Suprapubic skin (tissue), 4 donors: ENCODE measurements around the gene DNM3.

ENCODE experiments used
- EP300 ChIP-seq: sonication (generic); formaldehyde crosslinking; IDR thresholded peaks from one replicate; pipeline ENCODE4 v1.6.1; 2017; ENCODE audit warnings: antibody characterized with exemption
- POLR2AphosphoS5 ChIP-seq, 3 donors: sonication (generic); formaldehyde crosslinking; IDR thresholded peaks; one replicate each; pipeline ENCODE4 v1.6.1; 2017; ENCODE audit warnings: antibody characterized with exemption in 3 of 3
- TF ChIP-seq, protein P1 (sequence below), 2 donors: fragments of 200-600 bp in 1 of 2; fragments of 450-650 bp in 1 of 2; sonication (generic) in 1 of 2; IDR thresholded peaks; one replicate each; pipeline ENCODE4 v1.5.1; 2016 to 2019; ENCODE audit warnings: antibody characterized with exemption in 2 of 2, mild to moderate bottlenecking in 1 of 2, moderate library complexity in 1 of 2

DNA sequence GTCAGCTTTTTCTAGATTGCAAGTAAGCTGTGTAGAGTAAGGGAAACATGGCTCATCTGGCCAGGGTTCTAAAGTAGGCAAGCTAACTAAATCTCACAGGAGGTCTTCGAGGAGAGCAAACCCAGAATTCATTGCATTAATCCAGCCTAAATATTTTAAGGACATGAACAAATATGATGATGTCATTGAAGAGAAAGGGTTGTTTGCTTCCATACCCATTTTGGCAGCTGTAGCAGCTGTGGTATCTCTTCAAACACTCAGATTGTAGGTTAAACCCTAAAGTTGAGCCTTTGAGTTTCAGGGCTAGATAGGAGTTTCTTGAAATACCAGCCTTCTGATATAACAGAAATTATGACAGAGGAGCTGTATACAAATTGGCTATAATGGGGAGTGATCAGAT lies 378.7 kb downstream of the DNM3 start:
- TF ChIP-seq, protein P1, sequence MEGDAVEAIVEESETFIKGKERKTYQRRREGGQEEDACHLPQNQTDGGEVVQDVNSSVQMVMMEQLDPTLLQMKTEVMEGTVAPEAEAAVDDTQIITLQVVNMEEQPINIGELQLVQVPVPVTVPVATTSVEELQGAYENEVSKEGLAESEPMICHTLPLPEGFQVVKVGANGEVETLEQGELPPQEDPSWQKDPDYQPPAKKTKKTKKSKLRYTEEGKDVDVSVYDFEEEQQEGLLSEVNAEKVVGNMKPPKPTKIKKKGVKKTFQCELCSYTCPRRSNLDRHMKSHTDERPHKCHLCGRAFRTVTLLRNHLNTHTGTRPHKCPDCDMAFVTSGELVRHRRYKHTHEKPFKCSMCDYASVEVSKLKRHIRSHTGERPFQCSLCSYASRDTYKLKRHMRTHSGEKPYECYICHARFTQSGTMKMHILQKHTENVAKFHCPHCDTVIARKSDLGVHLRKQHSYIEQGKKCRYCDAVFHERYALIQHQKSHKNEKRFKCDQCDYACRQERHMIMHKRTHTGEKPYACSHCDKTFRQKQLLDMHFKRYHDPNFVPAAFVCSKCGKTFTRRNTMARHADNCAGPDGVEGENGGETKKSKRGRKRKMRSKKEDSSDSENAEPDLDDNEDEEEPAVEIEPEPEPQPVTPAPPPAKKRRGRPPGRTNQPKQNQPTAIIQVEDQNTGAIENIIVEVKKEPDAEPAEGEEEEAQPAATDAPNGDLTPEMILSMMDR (IDR thresholded peaks at IDR 0.05): no peak
- TF ChIP-seq EP300 (no peak), POLR2AphosphoS5 (IDR thresholded peaks at IDR 0.05) (no peak)
